ENCODE results near the gene GLIPR2.

Gene GLIPR2

DNA sequence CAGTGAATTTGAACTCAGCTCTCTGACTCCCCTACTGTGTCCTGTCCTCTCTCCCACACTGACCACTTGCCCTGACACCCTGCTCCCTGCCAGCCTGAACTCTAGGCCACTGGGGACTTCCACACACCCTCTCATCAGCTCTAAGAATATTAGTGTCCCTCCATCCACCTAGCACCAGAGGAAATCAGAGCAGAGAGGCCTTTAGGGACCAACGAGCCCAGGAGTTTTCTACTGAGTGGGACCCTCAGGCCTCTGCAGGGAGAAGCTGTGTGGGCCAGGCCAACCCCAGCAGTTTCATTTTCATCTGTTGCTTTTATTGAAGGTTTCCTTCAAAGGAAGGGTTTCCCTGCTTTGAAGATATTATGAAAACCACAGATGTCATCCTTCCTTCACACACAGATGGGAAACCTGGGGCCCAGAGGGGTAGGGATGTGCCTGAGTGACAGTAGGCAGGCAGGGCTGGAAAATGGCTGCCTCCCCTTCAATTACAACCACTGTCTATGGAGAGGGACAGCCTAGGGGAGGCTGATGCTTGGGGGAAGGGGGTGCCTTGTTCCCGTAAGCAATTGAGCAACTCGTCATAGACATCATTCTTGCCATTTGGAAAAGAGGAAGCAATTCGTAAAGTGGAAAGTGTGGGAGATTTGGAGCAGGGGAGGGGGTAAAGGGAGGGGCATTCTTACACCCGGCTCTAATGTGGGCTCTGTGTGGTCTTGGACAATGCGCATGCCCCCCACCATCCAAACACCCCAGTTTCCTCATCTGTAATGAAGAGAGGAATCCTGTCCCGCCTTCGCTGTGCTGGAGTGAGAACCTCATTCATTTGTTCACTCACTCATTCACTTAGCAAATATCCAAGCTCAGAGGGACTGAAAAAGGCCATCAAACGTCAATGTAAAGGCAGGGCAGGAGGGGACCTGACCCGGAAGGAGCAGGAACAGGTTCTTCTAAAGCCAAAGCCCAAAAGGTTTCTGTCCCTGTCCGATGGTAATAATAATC lies 3.9 kb downstream of the GLIPR2 start:
- DNase-seq (ENCODE audit: low spot score in 2 of 2) (no peak), ATAC-seq (replicated peaks; ENCODE audit: extremely low read depth, poor library complexity, severe bottlenecking) (no peak)
- H3K4me3 Mint-ChIP-seq: peak overlapping the region; percentile 100
- no peaks in the 10 kb centered on the region for H3K27me3 Mint-ChIP-seq
- peak overlapping the region; percentile 99 for H3K27ac Mint-ChIP-seq (ENCODE audit: low read depth)
- H3K36me3 Mint-ChIP-seq (ENCODE audit: insufficient read depth): peaks cover 19% of the 10 kb centered on the region
- peaks cover 3% of the 10 kb centered on the region for H3K9me3 Mint-ChIP-seq
- peaks cover 88% of the 10 kb centered on the region for H3K4me1 Mint-ChIP-seq

GRCh38 chr9:36141288-36141687 lies 4.8 kb downstream of the GLIPR2 start:
- H3K4me1 Mint-ChIP-seq: peaks cover 89% of the 10 kb centered on the region
- H3K36me3 Mint-ChIP-seq (ENCODE audit: insufficient read depth): peaks cover 19% of the 10 kb centered on the region
- peak overlapping the region; percentile 100 for H3K4me3 Mint-ChIP-seq
- H3K27me3 Mint-ChIP-seq: no peaks in the 10 kb centered on the region
- H3K9me3 Mint-ChIP-seq: peaks cover 6% of the 10 kb centered on the region
- no peak for DNase-seq (ENCODE audit: low spot score in 2 of 2)
- ATAC-seq (replicated peaks; ENCODE audit: extremely low read depth, poor library complexity, severe bottlenecking): no peak
- peak overlapping the region; percentile 100 for H3K27ac Mint-ChIP-seq (ENCODE audit: low read depth)

- H3K27ac Mint-ChIP-seq (ENCODE audit: low read depth): peak overlapping the region; percentile 100
Measured at GRCh38 chr9:36141761-36142160, 5.2 kb downstream of the GLIPR2 start.

DNA sequence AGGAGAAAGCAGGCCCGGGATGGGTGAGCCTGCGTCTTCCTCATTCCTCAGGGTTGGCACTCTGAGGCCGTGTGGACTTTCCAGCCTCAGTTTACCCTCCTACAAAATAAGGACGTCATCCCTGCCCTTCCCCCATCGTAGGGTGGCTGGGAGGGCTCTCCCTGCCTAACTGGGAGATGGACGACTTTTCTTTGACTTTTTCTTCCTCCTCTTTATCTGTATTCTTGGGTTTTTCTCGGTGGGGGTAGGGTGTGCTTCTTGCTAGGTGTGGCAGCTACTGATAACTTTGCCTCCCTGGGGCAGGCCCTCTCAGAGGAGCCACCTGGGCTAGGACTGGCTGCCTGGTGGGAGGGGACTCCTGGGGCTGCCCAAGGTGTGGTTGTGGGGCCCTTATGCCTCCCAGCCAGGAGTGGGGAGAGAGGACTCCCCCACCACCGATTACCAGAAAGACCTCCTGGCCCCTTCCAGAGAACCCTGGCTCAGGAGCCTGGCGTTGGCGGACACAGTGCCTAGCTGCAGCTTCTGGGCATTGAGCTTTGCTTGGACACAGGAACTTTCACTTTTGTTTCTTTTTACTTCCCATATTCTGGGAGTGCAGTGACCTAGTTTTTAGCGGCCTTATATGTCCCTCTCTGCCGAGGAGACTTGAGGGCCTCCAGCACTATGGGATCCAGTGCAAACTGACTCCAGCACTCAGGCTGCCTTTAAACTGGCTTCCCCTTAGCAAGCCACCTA lies 6.1 kb downstream of the GLIPR2 start:
- H3K4me1 Mint-ChIP-seq: peaks cover 93% of the 10 kb centered on the region
- H3K36me3 Mint-ChIP-seq (ENCODE audit: insufficient read depth): peaks cover 18% of the 10 kb centered on the region
- H3K4me3 Mint-ChIP-seq: peak overlapping the region; percentile 95
- no peak for DNase-seq (ENCODE audit: low spot score in 2 of 2)
- peak overlapping the region; percentile 100 for H3K27ac Mint-ChIP-seq (ENCODE audit: low read depth)
- peaks cover 6% of the 10 kb centered on the region for H3K9me3 Mint-ChIP-seq
- no peaks in the 10 kb centered on the region for H3K27me3 Mint-ChIP-seq
- ATAC-seq (replicated peaks; ENCODE audit: extremely low read depth, poor library complexity, severe bottlenecking): no peak

More at GRCh38 chr9:36141761-36142160, 5.2 kb downstream of the GLIPR2 start:
- no peaks in the 10 kb centered on the region for H3K27me3 Mint-ChIP-seq
- H3K4me1 Mint-ChIP-seq: peaks cover 92% of the 10 kb centered on the region
- peak overlapping the region; percentile 95 for H3K4me3 Mint-ChIP-seq
- H3K36me3 Mint-ChIP-seq (ENCODE audit: insufficient read depth): peaks cover 19% of the 10 kb centered on the region
- peaks cover 6% of the 10 kb centered on the region for H3K9me3 Mint-ChIP-seq
- ATAC-seq (replicated peaks; ENCODE audit: extremely low read depth, poor library complexity, severe bottlenecking): no peak
- DNase-seq (ENCODE audit: low spot score in 2 of 2): no peak

- ATAC-seq (replicated peaks; ENCODE audit: extremely low read depth, poor library complexity, severe bottlenecking) (no peak), DNase-seq (ENCODE audit: low spot score in 2 of 2) (no peak)
- no peaks in the 10 kb centered on the region for H3K27me3 Mint-ChIP-seq
- H3K4me3 Mint-ChIP-seq: peak overlapping the region; percentile 95
- H3K36me3 Mint-ChIP-seq (ENCODE audit: insufficient read depth): peaks cover 17% of the 10 kb centered on the region
- peak overlapping the region; percentile 100 for H3K27ac Mint-ChIP-seq (ENCODE audit: low read depth)
- peaks cover 6% of the 10 kb centered on the region for H3K9me3 Mint-ChIP-seq
- H3K4me1 Mint-ChIP-seq: peaks cover 90% of the 10 kb centered on the region
Measured at GRCh38 chr9:36143245-36143641, 6.7 kb downstream of the GLIPR2 start.

DNA sequence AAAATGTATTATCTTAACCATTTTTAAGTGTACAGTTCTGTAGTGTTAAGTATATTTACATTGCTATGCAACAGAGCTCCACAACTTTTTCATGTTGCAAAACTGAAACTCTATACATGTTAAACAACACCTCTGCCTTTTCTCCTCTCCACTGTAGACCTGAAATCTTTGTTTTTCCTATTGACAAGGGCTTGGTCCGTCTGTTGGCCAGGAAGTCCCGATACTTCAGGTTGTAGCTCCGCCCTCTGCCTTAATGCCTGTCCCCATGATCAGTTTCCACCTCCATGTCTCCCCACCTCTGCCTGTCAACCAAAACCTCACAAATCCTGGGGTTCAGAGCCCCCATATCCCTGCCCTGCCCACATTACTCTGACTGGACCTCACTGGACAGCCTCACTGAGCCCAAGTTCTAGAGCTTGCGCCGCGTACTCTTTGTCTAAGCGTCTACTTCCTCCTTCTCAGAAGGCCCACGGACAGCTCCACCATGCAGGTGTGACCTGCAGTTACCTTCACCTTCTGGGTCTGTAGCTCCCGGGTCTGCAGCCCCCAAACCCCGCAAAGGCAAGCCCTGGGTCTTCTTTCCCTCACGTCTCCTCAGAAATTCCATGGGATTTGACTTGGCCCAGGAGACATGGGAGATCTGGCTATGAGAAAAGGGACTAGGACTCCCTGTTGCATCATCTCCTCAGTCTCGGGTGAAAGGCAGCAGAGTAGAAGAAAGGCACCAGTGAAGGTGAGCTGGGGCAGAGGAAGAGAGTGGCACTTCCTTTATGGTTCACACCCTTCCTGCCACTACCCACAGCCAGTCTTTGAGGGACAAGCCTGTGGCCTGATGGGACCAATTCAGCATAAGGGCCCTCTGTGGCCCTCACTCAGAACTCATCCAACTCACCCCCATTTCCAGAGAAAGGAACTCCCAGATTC lies 8.0 kb downstream of the GLIPR2 start:
- ATAC-seq (replicated peaks; ENCODE audit: extremely low read depth, poor library complexity, severe bottlenecking): peak; percentile 68
- peaks cover 85% of the 10 kb centered on the region for H3K4me1 Mint-ChIP-seq
- no peaks in the 10 kb centered on the region for H3K27me3 Mint-ChIP-seq
- peaks cover 6% of the 10 kb centered on the region for H3K9me3 Mint-ChIP-seq
- peak overlapping the region; percentile 100 for H3K27ac Mint-ChIP-seq (ENCODE audit: low read depth)
- peak overlapping the region; percentile 95 for H3K4me3 Mint-ChIP-seq
- peaks cover 16% of the 10 kb centered on the region for H3K36me3 Mint-ChIP-seq (ENCODE audit: insufficient read depth)
- peak in 1 of 2 donors; percentile 31 for DNase-seq (ENCODE audit: low spot score in 2 of 2)

DNA sequence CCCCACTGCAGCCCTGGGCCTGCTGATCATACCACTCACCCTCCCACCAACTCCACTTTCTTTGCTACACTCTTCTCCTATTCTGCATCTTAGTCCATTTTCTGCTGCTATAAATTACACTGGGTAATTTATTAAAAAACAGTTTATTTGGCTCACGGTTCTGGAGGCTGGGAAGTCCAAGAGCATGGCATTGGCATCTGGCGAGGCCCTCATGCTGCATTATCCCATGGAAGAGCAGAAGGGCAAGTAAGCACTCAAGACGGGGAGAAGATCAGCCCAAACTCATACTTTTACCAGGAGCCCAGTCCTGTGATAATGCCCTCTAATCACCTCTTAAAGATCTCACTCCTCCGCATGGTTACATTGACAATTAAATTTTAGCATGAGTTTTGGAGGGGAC lies 9.4 kb downstream of the GLIPR2 start:
- DNase-seq (ENCODE audit: low spot score in 2 of 2): no peak
- no peak for ATAC-seq (replicated peaks; ENCODE audit: extremely low read depth, poor library complexity, severe bottlenecking)
- Mint-ChIP-seq H3K27ac (ENCODE audit: low read depth) (peak overlapping the region; percentile 85), H3K4me1 (peaks cover 81% of the 10 kb centered on the region), H3K4me3 (no peak overlapping the region), H3K9me3 (peaks cover 6% of the 10 kb centered on the region), H3K36me3 (ENCODE audit: insufficient read depth) (peaks cover 14% of the 10 kb centered on the region), H3K27me3 (no peaks in the 10 kb centered on the region)

GRCh38 chr9:36146651-36147050 lies 10.1 kb downstream of the GLIPR2 start:
- Mint-ChIP-seq H3K27ac (ENCODE audit: low read depth) (peak overlapping the region; percentile 85), H3K27me3 (no peaks in the 10 kb centered on the region)

DNA sequence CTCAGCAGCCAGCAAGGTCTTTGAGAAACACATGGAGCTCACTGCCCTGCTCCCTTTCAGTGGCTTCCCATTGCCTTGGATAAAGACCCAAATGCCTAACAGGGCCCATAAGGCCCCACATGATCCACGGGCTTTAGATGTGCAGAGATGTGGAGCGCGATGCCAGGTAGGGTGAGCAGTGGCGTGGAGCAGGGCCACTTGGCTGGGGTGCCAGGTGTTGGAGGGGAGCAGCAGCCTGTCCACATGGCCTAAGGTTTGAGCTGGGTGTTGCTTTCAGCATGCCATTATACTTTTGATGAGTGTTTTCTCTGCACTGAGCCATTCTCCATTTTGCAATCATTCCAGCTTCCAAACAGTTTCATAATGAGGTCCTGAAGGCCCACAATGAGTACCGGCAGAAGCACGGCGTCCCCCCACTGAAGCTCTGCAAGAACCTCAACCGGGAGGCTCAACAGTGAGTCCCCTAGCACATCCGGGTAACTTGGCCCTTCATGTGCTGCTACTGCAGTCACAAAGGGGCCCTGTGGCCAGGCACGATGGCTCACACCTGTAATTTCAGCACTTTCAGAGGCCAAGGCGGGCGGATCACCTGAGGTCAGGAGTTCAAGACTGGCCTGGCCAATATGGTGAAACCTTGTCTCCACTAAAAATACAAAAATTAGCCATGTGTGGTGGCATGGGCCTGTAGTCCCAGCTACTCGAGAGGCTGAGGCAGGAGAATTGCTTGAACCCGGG lies 11.1 kb downstream of the GLIPR2 start:
- Mint-ChIP-seq H3K27me3 (no peaks in the 10 kb centered on the region), H3K27ac (ENCODE audit: low read depth) (peak overlapping the region; percentile 85), H3K4me1 (peaks cover 82% of the 10 kb centered on the region), H3K9me3 (peaks cover 6% of the 10 kb centered on the region), H3K36me3 (ENCODE audit: insufficient read depth) (peaks cover 20% of the 10 kb centered on the region), H3K4me3 (peak overlapping the region; percentile 39)
- ATAC-seq (replicated peaks; ENCODE audit: extremely low read depth, poor library complexity, severe bottlenecking) (no peak), DNase-seq (ENCODE audit: low spot score in 2 of 2) (no peak)

More at GRCh38 chr9:36146651-36147050, 10.1 kb downstream of the GLIPR2 start:
- H3K36me3 Mint-ChIP-seq (ENCODE audit: insufficient read depth): peaks cover 17% of the 10 kb centered on the region
- H3K4me3 Mint-ChIP-seq: peak overlapping the region; percentile 39
- peaks cover 6% of the 10 kb centered on the region for H3K9me3 Mint-ChIP-seq
- no peak for ATAC-seq (replicated peaks; ENCODE audit: extremely low read depth, poor library complexity, severe bottlenecking)
- no peak for DNase-seq (ENCODE audit: low spot score in 2 of 2)
- H3K4me1 Mint-ChIP-seq: peaks cover 84% of the 10 kb centered on the region

DNA sequence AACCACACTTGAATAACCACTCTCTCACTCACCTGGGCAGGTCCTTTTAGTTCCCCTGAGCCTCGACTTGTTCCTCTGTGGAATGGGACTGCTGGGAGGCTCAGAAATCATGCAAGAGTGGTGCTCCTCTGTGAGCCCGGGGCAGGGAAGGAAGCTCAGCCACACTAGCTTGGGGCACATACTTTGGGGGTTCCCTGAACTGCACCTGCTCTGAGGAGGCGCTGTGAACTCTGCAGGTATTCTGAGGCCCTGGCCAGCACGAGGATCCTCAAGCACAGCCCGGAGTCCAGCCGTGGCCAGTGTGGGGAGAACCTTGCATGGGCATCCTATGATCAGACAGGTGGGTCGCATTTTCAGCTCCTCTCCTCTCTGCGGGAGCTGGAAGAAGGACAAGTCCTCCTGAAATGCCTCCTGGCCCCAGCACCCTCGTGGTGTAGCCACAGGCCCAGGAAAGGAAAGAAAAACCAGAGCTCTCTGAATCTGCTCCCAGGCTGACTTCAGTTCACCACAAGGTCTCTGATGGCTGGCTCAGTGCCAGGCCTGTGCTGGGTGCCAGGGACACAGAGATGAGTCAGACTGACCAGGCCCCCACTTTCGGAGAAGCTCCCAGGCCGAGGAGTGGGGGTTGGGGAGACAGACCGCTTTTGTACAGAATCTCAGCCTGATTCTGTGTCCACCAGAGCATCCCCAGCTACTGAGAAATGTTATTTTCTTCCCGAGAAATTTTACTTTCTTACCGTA lies 11.9 kb downstream of the GLIPR2 start:
- no peak for ATAC-seq (replicated peaks; ENCODE audit: extremely low read depth, poor library complexity, severe bottlenecking)

DNA sequence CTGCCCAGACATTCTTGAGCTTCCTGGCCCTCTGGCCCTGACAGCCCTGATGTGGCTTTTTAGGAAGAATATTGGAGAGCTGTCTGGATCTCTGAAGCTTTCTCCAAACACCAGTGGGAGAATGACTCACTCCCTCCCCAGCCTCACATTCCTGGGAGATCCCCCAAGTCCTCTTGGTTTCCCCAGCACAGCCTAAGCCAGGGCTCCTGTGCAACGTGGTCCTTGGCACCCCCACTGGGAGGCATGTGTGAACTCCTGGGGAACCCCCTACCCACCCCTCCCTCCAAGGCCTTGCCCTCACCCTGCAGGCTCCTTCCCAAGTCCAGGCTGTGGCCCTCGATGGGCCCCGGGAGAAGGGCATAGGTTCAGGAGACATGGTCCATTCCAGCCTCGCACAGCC lies 12.7 kb downstream of the GLIPR2 start:
- ATAC-seq (replicated peaks; ENCODE audit: extremely low read depth, poor library complexity, severe bottlenecking): no peak
- Mint-ChIP-seq H3K9me3 (peaks cover 6% of the 10 kb centered on the region), H3K4me1 (peaks cover 77% of the 10 kb centered on the region), H3K27ac (ENCODE audit: low read depth) (no peak overlapping the region), H3K36me3 (ENCODE audit: insufficient read depth) (peaks cover 21% of the 10 kb centered on the region), H3K4me3 (peak overlapping the region; percentile 36), H3K27me3 (no peaks in the 10 kb centered on the region)
- no peak for DNase-seq (ENCODE audit: low spot score in 2 of 2)

More for the DNA sequence above, 11.9 kb downstream of the GLIPR2 start:
- Mint-ChIP-seq H3K4me1 (peaks cover 79% of the 10 kb centered on the region), H3K27ac (ENCODE audit: low read depth) (peak overlapping the region; percentile 85), H3K27me3 (no peaks in the 10 kb centered on the region), H3K4me3 (peak overlapping the region; percentile 36), H3K36me3 (ENCODE audit: insufficient read depth) (peaks cover 25% of the 10 kb centered on the region), H3K9me3 (peaks cover 6% of the 10 kb centered on the region)
- peak; percentile 47 to 60 for DNase-seq (ENCODE audit: low spot score in 2 of 2)

Data from central memory CD8-positive, alpha-beta T cell (primary cell).